A549 (cell line): ENCODE data around the gene DOCK9. TPM values are rescaled to one million over a fixed set of nuclear protein-coding genes. Genes with fewer than 3 reads are reported as not detected.

Source experiments
- ATAC-seq, 2 experiments: fragments of 200-7000 bp in 1 of 2; fragments of >200 bp in 1 of 2; cut with Nextera tagmentation in 1 of 2; cut with Tn5 transposase in 1 of 2; 3 replicates each; pipeline versions ENCODE4 v1.8.0 to v1.9.1; 2018 to 2020; ENCODE audit warnings: mild to moderate bottlenecking in 1 of 2, moderate library complexity in 1 of 2
- CTCF ChIA-PET: fragments of 300-600 bp; sonication (Branson Sonifier 250); formaldehyde crosslinking; extraction: SDS; loops from one replicate; lab custom pipeline; 2021; ENCODE audit warnings: antibody characterized with exemption, inconsistent platforms; lab: Yijun Ruan, JAX
- POLR2A ChIA-PET: fragments of 350-600 bp; formaldehyde crosslinking; extraction: SDS; loops from one replicate; lab custom pipeline; 2021; ENCODE audit warnings: antibody characterized with exemption, inconsistent platforms; lab: Yijun Ruan, JAX
- DNase-seq, 2 experiments: peaks; one replicate each; pipeline versions ENCODE4 v3.0.0 to v3.0.0-alpha.2; 2011 to 2016; ENCODE audit warnings: low read depth in 1 of 2, low spot score in 1 of 2
- FAIRE-seq: peaks from 2 replicates; lab custom pipeline; 2011; peaks lifted over from hg19 to GRCh38; lab: Jason Lieb, UNC
- H3K27ac ChIP-seq, 2 experiments: fragments of >200 bp; sonication (Bioruptor Twin); formaldehyde crosslinking; 3 replicates each; pipeline ENCODE4 v1.5.1; 2016 to 2017
- H3K4me1 ChIP-seq: fragments of >200 bp; sonication (Bioruptor Twin); formaldehyde crosslinking; 3 replicates; pipeline ENCODE4 v1.6.1; 2016
- H3K4me2 ChIP-seq: fragments of >200 bp; sonication (Bioruptor Twin); formaldehyde crosslinking; 3 replicates; pipeline ENCODE4 v1.6.1; 2016
- H3K4me3 ChIP-seq: fragments of >200 bp; sonication (Bioruptor Twin); formaldehyde crosslinking; 3 replicates; pipeline ENCODE4 v1.5.1; 2016
- H3K9me3 ChIP-seq: fragments of >200 bp; sonication (Bioruptor Twin); formaldehyde crosslinking; 3 replicates; pipeline ENCODE4 v1.6.1; 2016
- CEBPB ChIP-seq, 2 experiments: fragments of >200 bp in 1 of 2; sonication (Bioruptor Twin) in 1 of 2; formaldehyde crosslinking in 1 of 2; IDR thresholded peaks; 2 replicates each; pipeline ENCODE4 v1.6.1; 2012 to 2016
- CHD4 ChIP-seq: fragments of 200-600 bp; sonication (generic); IDR thresholded peaks from 2 replicates; pipeline ENCODE4 v1.6.1; 2016; ENCODE audit warnings: antibody characterized with exemption, mild to moderate bottlenecking, borderline replicate concordance
- CTCF ChIP-seq: fragments of >200 bp; sonication (Bioruptor Twin); formaldehyde crosslinking; IDR thresholded peaks from 3 replicates; pipeline ENCODE4 v1.5.1; 2016
- EHF ChIP-seq: fragments of 250-450 bp; sonication (Bioruptor Pico); IDR thresholded peaks from 2 replicates; pipeline ENCODE4 v1.5.0; 2020; ENCODE audit warnings: mild to moderate bottlenecking
- FOSB ChIP-seq: fragments of 250-450 bp; sonication (Bioruptor Pico); IDR thresholded peaks from 2 replicates; pipeline ENCODE4 v1.5.0; 2020; ENCODE audit warnings: mild to moderate bottlenecking, moderate library complexity
- HOXA7 ChIP-seq: fragments of 250-450 bp; sonication (Bioruptor Pico); IDR thresholded peaks from 2 replicates; pipeline ENCODE4 v1.5.0; 2020; ENCODE audit warnings: mild to moderate bottlenecking, moderate library complexity
- KDM5A ChIP-seq: fragments of 200-600 bp; sonication (generic); IDR thresholded peaks from 2 replicates; pipeline ENCODE4 v1.6.1; 2016; ENCODE audit warnings: antibody characterized with exemption, mild to moderate bottlenecking
- MAFK ChIP-seq: fragments of 450-650 bp; IDR thresholded peaks from 2 replicates; pipeline ENCODE4 v1.6.1; 2014; ENCODE audit not compliant: partially characterized antibody
- MAX ChIP-seq: IDR thresholded peaks from 2 replicates; pipeline ENCODE4 v1.6.1; 2012
- MAZ ChIP-seq: fragments of 150-350 bp; IDR thresholded peaks from 2 replicates; pipeline ENCODE4 v1.6.1; 2014; ENCODE audit warnings: antibody characterized with exemption, low read depth, low read length, borderline replicate concordance
- MYC ChIP-seq: IDR thresholded peaks from 2 replicates; pipeline ENCODE4 v1.6.1; 2012; ENCODE audit warnings: mild to moderate bottlenecking, inconsistent platforms, low read length, improper control_type of control experiment, borderline replicate concordance
- PHF8 ChIP-seq: fragments of 200-600 bp; sonication (generic); IDR thresholded peaks from 2 replicates; pipeline ENCODE4 v1.6.1; 2016; ENCODE audit warnings: low read depth, mild to moderate bottlenecking, antibody characterized with exemption, moderate library complexity, borderline replicate concordance
- RNF2 ChIP-seq: fragments of 200-600 bp; sonication (generic); IDR thresholded peaks from 2 replicates; pipeline ENCODE4 v1.6.1; 2016; ENCODE audit warnings: low read depth, mild to moderate bottlenecking, antibody characterized with exemption, moderate library complexity, borderline replicate concordance
- SREBF2 ChIP-seq: fragments of 450-650 bp; IDR thresholded peaks from 2 replicates; pipeline ENCODE4 v1.6.1; 2014; ENCODE audit warnings: mild to moderate bottlenecking, moderate library complexity
- TP53 ChIP-seq: fragments of 250-450 bp; sonication (Bioruptor Pico); IDR thresholded peaks from 2 replicates; pipeline ENCODE4 v1.5.0; 2021; ENCODE audit warnings: mild to moderate bottlenecking, moderate library complexity
- ZC3H11A ChIP-seq: fragments of 450-650 bp; IDR thresholded peaks from 2 replicates; pipeline ENCODE4 v1.6.1; 2014; ENCODE audit warnings: antibody characterized with exemption, mild to moderate bottlenecking
- ZNF302 ChIP-seq: fragments of 250-450 bp; sonication (Bioruptor Pico); IDR thresholded peaks from 2 replicates; pipeline ENCODE4 v1.9.0; 2021; ENCODE audit warnings: inconsistent platforms, mild to moderate bottlenecking, moderate library complexity
- ZSCAN20 ChIP-seq: fragments of 250-450 bp; sonication (Bioruptor Pico); IDR thresholded peaks from 2 replicates; pipeline ENCODE4 v1.8.0; 2022; ENCODE audit warnings: mild to moderate bottlenecking, moderate library complexity
- WGBS: methylation state at CpG from one replicate; pipeline ENCODE4 v1.1.6; 2017; ENCODE audit errors: missing lambda C conversion rate; 5-methylcytosine and 5-hydroxymethylcytosine counted together
- polyA plus RNA-seq, 4 experiments: library from polyadenylated mRNA; depleted of rRNA in 3 of 4; stranded (reverse); fragments of >200 nt; fragmentation: RNase III in 1 of 4; extraction: RNeasy Plus Mini Kit Qiagen cat#74134 plus additional on column Dnase treatment in 1 of 4; gene quantifications; 2 replicates in 3 of 4; 3 replicates in 1 of 4; pipeline ENCODE4 v1.2.3, GENCODE V29; 2011 to 2017
- TF ChIP-seq, protein P1 (sequence below): fragments of 250-450 bp; sonication (Bioruptor Pico); IDR thresholded peaks from 2 replicates; pipeline ENCODE4 v1.5.0; 2020; ENCODE audit warnings: low read depth, mild to moderate bottlenecking, moderate library complexity
- TF ChIP-seq, protein P2 (sequence below): IDR thresholded peaks from 2 replicates; pipeline ENCODE4 v1.6.1; 2012
- TF ChIP-seq, protein P3 (sequence below): IDR thresholded peaks from 2 replicates; pipeline ENCODE4 v1.6.1; 2012; ENCODE audit warnings: low read depth, borderline replicate concordance

The DOCK9 gene
- polyA plus RNA-seq, 2 of the 4 experiments (the other 2 are of a cell fraction), result 34.0 to 43.9 TPM

- no peak for TF ChIP-seq ZSCAN20 (CRISPR knock-in tag)
These were observed 85.0 kb downstream of the DOCK9 start (continued) for GRCh38 chr13:98892821-98893220.

GRCh38 chr13:98892077-98892476 is 85.8 kb downstream of the DOCK9 start:
- CTCF ChIA-PET, result no interaction called here
- no peak overlapping the region for H3K4me2 ChIP-seq
- no peak for TF ChIP-seq HOXA7
- TF ChIP-seq MAFK, result peak; percentile 96
- H3K4me1 ChIP-seq, result no peaks in the 10 kb centered on the region
- 74% methylated on average over 3 of the region's 3 CpGs for WGBS
- H3K9me3 ChIP-seq, result no peaks in the 10 kb centered on the region
- POLR2A ChIA-PET, result no interaction called here
- ATAC-seq, result no peak
- no peak for DNase-seq
- no peak overlapping the region for H3K27ac ChIP-seq
- FAIRE-seq, result no peak
- no peak overlapping the region for H3K4me3 ChIP-seq

DNA sequence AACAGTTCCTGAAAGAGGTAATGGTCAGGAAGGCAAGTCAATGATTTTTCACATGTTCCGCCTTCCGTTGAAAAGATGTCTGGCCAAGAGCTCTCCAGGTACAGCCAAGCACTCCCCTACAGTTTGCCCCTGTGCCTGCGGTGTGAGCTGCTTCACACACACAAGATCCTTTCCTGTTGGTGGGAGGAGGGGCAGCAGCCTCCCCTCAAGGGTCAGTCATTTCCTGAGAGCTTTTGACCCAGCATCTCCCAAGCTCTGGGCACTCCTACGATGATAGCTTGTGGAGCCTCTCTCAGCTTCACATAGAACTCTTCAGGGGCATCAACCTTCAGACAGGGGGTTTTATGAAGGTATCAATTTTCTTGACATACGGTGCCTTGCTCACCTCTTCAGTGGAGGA is 86.9 kb downstream of the DOCK9 start:
- FAIRE-seq, result no peak
- WGBS, result 94% methylated on average over 4 of the region's 5 CpGs
- no peak for DNase-seq
- H3K9me3 ChIP-seq, result no peaks in the 10 kb centered on the region
- no peak for TF ChIP-seq MYC
- TF ChIP-seq, protein P1, sequence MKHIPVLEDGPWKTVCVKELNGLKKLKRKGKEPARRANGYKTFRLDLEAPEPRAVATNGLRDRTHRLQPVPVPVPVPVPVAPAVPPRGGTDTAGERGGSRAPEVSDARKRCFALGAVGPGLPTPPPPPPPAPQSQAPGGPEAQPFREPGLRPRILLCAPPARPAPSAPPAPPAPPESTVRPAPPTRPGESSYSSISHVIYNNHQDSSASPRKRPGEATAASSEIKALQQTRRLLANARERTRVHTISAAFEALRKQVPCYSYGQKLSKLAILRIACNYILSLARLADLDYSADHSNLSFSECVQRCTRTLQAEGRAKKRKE (CRISPR knock-in tag), result no peak
- no peak for TF ChIP-seq ZC3H11A
- TF ChIP-seq CTCF, result no peak
- TF ChIP-seq CEBPB (IDR thresholded peaks at IDR 0.05), result no peak
- no peak for TF ChIP-seq SREBF2
- TF ChIP-seq MAFK, result no peak
- no peak overlapping the region for H3K27ac ChIP-seq
- ATAC-seq, result no peak
- no peak overlapping the region for H3K4me3 ChIP-seq
- ChIA-PET CTCF (interaction anchor here (0.6 kb wide), 1 partner anchor 16 kb away, joined by 3 read pairs; no protein-coding TSS in a partner anchor), POLR2A (no interaction called here)
- H3K4me2 ChIP-seq, result no peak overlapping the region
- no peaks in the 10 kb centered on the region for H3K4me1 ChIP-seq

GRCh38 chr13:98890186-98890585 is 87.7 kb downstream of the DOCK9 start:
- ChIA-PET CTCF (no interaction called here), POLR2A (no interaction called here)
- TF ChIP-seq MAZ (no peak), EHF (CRISPR knock-in tag) (no peak), TP53 (no peak), PHF8 (no peak), KDM5A (no peak), MAX (no peak), HOXA7 (no peak), RNF2 (no peak), CEBPB (IDR thresholded peaks at IDR 0.05) (no peak), CHD4 (no peak), FOSB (CRISPR knock-in tag) (no peak), ZNF302 (no peak)
- TF ChIP-seq, protein P2, sequence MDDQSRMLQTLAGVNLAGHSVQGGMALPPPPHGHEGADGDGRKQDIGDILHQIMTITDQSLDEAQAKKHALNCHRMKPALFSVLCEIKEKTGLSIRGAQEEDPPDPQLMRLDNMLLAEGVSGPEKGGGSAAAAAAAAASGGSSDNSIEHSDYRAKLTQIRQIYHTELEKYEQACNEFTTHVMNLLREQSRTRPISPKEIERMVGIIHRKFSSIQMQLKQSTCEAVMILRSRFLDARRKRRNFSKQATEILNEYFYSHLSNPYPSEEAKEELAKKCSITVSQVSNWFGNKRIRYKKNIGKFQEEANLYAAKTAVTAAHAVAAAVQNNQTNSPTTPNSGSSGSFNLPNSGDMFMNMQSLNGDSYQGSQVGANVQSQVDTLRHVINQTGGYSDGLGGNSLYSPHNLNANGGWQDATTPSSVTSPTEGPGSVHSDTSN, result no peak
- TF ChIP-seq, protein P3, sequence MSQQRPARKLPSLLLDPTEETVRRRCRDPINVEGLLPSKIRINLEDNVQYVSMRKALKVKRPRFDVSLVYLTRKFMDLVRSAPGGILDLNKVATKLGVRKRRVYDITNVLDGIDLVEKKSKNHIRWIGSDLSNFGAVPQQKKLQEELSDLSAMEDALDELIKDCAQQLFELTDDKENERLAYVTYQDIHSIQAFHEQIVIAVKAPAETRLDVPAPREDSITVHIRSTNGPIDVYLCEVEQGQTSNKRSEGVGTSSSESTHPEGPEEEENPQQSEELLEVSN, result no peak
- H3K9me3 ChIP-seq, result no peaks in the 10 kb centered on the region
- FAIRE-seq (no peak), DNase-seq (no peak), ATAC-seq (no peak)
- H3K4me2 ChIP-seq, result no peak overlapping the region
- WGBS, result 86% methylated on average over 8 of the region's 8 CpGs
- H3K4me1 ChIP-seq, result no peaks in the 10 kb centered on the region
- H3K27ac ChIP-seq, result no peak overlapping the region
- H3K4me3 ChIP-seq, result no peak overlapping the region
